Neural cell (in vitro differentiated cells): ENCODE measurements around the gene HOXB7. TPM values are rescaled to one million over a fixed set of nuclear protein-coding genes. Genes with fewer than 3 reads are reported as not detected.

Experiments used
- H2AFZ ChIP-seq: fragments of 200-600, 300-800 bp; sonication (generic), shearing (Covaris generic); 2 replicates; pipeline ENCODE4 v1.6.0; 2014; ENCODE audit warnings: low read depth, mild to moderate bottlenecking, antibody characterized with exemption, low read length, moderate library complexity
- H3F3A ChIP-seq: fragments of 200-600 bp; shearing (Covaris generic); 2 replicates; pipeline ENCODE4 v1.6.1; 2016; ENCODE audit warnings: mild to moderate bottlenecking, moderate library complexity, mixed read lengths, antibody characterized with exemption, low read length; ENCODE audit not compliant: insufficient read depth, poor library complexity, severe bottlenecking
- H3K27ac ChIP-seq: fragments of 200-600, 300-800 bp; sonication (generic), shearing (Covaris generic); 2 replicates; pipeline ENCODE4 v1.5.1; 2014; ENCODE audit warnings: mild to moderate bottlenecking, low read length, moderate library complexity
- H3K27me3 ChIP-seq: fragments of 300-800, 200-600 bp; sonication (generic), shearing (Covaris generic); 2 replicates; pipeline ENCODE4 v1.6.0; 2014; ENCODE audit warnings: mild to moderate bottlenecking, low read depth, low read length, moderate library complexity; ENCODE audit not compliant: insufficient read depth
- H3K36me3 ChIP-seq: fragments of 300-800, 200-600 bp; sonication (generic), shearing (Covaris generic); 2 replicates; pipeline ENCODE4 v1.5.1; 2014; ENCODE audit warnings: mild to moderate bottlenecking, antibody characterized with exemption, low read length, moderate library complexity; ENCODE audit not compliant: insufficient read depth
- H3K4me2 ChIP-seq: fragments of 300-800, 200-600 bp; sonication (generic), shearing (Covaris generic); 2 replicates; pipeline ENCODE4 v1.6.0; 2014; ENCODE audit warnings: mild to moderate bottlenecking, low read length
- H3K4me3 ChIP-seq: fragments of 300-800, 200-600 bp; sonication (generic), shearing (Covaris generic); 2 replicates; pipeline ENCODE4 v1.5.1; 2014; ENCODE audit warnings: mild to moderate bottlenecking, low read length, moderate library complexity
- H3K79me2 ChIP-seq: fragments of 200-600 bp; shearing (Covaris generic); replicated peaks from 2 replicates; pipeline ENCODE4 v1.6.0; 2014; ENCODE audit warnings: mild to moderate bottlenecking, low read length, moderate library complexity; ENCODE audit not compliant: insufficient read depth
- H3K9ac ChIP-seq: fragments of 300-800, 200-600 bp; sonication (generic), shearing (Covaris generic); 2 replicates; pipeline ENCODE4 v1.6.1; 2016; ENCODE audit warnings: mild to moderate bottlenecking, low read length, mixed read lengths
- H3K9me2 ChIP-seq: fragments of 200-600 bp; shearing (Covaris generic); 2 replicates; pipeline ENCODE4 v1.6.1; 2016; ENCODE audit warnings: mild to moderate bottlenecking, low read length, mixed read lengths; ENCODE audit not compliant: insufficient read depth
- H3K9me3 ChIP-seq: fragments of 200-600, 300-800 bp; sonication (generic), shearing (Covaris generic); 2 replicates; pipeline ENCODE4 v1.6.1; 2016; ENCODE audit warnings: mild to moderate bottlenecking, mixed run types, low read length, moderate library complexity, mixed read lengths
- H4K20me1 ChIP-seq: fragments of 200-600 bp; shearing (Covaris generic); 2 replicates; pipeline ENCODE4 v1.6.1; 2016; ENCODE audit warnings: mild to moderate bottlenecking, mixed run types; ENCODE audit not compliant: insufficient read depth
- EP300 ChIP-seq: fragments of 450-650 bp; conservative IDR thresholded peaks from 2 replicates; pipeline ENCODE4 v1.6.1; 2014; ENCODE audit warnings: antibody characterized with exemption, mild to moderate bottlenecking, moderate library complexity; ENCODE audit not compliant: poor library complexity, severe bottlenecking
- EZH2 ChIP-seq: fragments of 200-600, 300-800 bp; shearing (Covaris generic), sonication (generic); IDR thresholded peaks from 2 replicates; pipeline ENCODE4 v1.6.1; 2014; ENCODE audit warnings: antibody characterized with exemption, low read length, borderline replicate concordance, mild to moderate bottlenecking; ENCODE audit not compliant: insufficient read depth, poor library complexity, severe bottlenecking
- MXI1 ChIP-seq: fragments of 450-650 bp; conservative IDR thresholded peaks from 2 replicates; pipeline ENCODE4 v1.6.1; 2014; ENCODE audit warnings: antibody characterized with exemption, mild to moderate bottlenecking; ENCODE audit not compliant: poor library complexity, severe bottlenecking
- POLR2AphosphoS5 ChIP-seq: IDR thresholded peaks from 2 replicates; pipeline ENCODE4 v1.6.1; 2012
- RAD21 ChIP-seq: fragments of 450-650 bp; conservative IDR thresholded peaks from 2 replicates; pipeline ENCODE4 v1.6.1; 2014; ENCODE audit warnings: antibody characterized with exemption, mild to moderate bottlenecking, moderate library complexity
- SMC3 ChIP-seq: fragments of 450-650 bp; conservative IDR thresholded peaks from 2 replicates; pipeline ENCODE4 v1.6.1; 2014; ENCODE audit warnings: antibody characterized with exemption, mild to moderate bottlenecking, moderate library complexity; ENCODE audit not compliant: poor library complexity
- TAF1 ChIP-seq: IDR thresholded peaks from 2 replicates; pipeline ENCODE4 v1.6.1; 2012; ENCODE audit warnings: low read depth
- polyA plus RNA-seq: library from polyadenylated mRNA; depleted of rRNA; stranded (reverse); fragments of >200 nt; gene quantifications from 2 replicates; pipeline ENCODE4 v1.2.3, GENCODE V29; 2014
- TF ChIP-seq, protein P1 (sequence below): fragments of 450-650 bp; IDR thresholded peaks from 2 replicates; pipeline ENCODE4 v1.5.1; 2014; ENCODE audit warnings: antibody characterized with exemption, mild to moderate bottlenecking, moderate library complexity; ENCODE audit not compliant: poor library complexity, severe bottlenecking
- TF ChIP-seq, protein P2 (sequence below): IDR thresholded peaks from 2 replicates; pipeline ENCODE4 v1.6.1; 2012; ENCODE audit warnings: borderline replicate concordance

The HOXB7 gene
- polyA plus RNA-seq, 1 donor from 2014 or later = not detected

DNA sequence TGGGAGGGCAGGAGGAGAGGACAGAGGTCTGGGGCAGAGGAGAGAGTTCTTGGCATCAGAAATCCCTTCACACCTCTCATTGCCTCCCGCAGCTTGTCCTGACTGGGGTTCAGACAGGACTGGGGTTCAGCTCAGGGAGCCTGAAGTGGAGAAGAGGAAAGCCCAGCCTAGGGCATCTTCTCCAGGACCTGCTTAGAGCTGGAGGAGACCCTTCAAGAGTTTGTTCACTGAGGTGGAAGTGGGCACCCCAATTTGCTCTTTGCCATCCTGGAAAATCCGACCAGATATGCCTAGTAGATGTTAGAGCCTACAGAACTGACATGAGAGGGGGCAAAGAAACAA is 22.8 kb downstream of the HOXB7 start:
- H2AFZ ChIP-seq = no peak overlapping the region
- no peak overlapping the region for H3K4me3 ChIP-seq
- no peak overlapping the region for H3K27ac ChIP-seq
- H3K9me2 ChIP-seq = no peaks in the 10 kb centered on the region
- no peak overlapping the region for H3K9ac ChIP-seq
- H3K4me2 ChIP-seq = no peak overlapping the region
- H3K79me2 ChIP-seq = no peaks in the 10 kb centered on the region
- peaks cover 8% of the 10 kb centered on the region for H3K9me3 ChIP-seq
- no peaks in the 10 kb centered on the region for H4K20me1 ChIP-seq
- no peak for TF ChIP-seq EZH2
- peaks cover 100% of the 10 kb centered on the region for H3K27me3 ChIP-seq
- H3K36me3 ChIP-seq = no peaks in the 10 kb centered on the region
- no peaks in the 10 kb centered on the region for H3F3A ChIP-seq

DNA sequence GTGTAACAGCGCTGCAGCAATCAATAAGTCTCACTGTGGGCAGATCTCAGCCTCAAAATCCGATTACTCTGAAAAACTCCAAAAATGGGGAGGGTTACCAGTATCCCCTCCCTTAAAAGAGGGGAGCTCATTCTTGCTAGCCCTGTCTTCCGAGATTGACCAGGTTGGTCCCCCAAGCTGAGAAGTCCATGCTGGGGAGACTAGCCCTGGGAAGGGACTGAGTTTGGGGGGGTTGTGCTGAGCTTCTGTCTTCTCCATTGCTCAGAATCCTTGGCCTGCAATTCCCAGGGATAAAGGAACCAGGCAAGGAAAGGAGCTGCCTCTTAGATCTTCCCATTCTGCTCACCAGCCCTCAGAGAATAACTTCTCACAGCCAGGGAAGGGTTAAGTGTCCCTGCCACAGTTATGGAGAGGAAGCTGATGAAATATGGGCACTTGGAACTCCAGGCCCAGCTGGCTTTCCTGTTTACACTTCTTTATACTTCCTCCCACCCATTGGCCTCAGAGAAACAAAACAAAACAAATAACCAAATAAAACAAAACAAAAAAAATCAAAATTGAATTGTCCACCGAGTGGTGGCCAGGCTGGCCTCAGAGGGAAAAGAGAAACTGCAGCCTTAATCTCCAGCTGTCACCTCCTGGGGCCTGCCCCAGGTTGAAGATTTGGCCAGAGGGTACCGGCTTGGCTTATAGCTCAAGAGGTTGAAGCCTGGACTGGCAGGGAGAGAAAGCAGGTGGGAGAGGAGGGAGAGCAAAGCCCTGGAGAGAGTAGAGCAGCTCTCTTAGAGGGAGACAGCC is 23.3 kb downstream of the HOXB7 start:
- TF ChIP-seq EZH2 = no peak
- no peak for TF ChIP-seq RAD21
- TF ChIP-seq TAF1 = no peak
- TF ChIP-seq POLR2AphosphoS5 = no peak
- no peak for TF ChIP-seq SMC3
- no peak for TF ChIP-seq EP300
- TF ChIP-seq, protein P1, sequence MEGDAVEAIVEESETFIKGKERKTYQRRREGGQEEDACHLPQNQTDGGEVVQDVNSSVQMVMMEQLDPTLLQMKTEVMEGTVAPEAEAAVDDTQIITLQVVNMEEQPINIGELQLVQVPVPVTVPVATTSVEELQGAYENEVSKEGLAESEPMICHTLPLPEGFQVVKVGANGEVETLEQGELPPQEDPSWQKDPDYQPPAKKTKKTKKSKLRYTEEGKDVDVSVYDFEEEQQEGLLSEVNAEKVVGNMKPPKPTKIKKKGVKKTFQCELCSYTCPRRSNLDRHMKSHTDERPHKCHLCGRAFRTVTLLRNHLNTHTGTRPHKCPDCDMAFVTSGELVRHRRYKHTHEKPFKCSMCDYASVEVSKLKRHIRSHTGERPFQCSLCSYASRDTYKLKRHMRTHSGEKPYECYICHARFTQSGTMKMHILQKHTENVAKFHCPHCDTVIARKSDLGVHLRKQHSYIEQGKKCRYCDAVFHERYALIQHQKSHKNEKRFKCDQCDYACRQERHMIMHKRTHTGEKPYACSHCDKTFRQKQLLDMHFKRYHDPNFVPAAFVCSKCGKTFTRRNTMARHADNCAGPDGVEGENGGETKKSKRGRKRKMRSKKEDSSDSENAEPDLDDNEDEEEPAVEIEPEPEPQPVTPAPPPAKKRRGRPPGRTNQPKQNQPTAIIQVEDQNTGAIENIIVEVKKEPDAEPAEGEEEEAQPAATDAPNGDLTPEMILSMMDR = no peak
- TF ChIP-seq, protein P2, sequence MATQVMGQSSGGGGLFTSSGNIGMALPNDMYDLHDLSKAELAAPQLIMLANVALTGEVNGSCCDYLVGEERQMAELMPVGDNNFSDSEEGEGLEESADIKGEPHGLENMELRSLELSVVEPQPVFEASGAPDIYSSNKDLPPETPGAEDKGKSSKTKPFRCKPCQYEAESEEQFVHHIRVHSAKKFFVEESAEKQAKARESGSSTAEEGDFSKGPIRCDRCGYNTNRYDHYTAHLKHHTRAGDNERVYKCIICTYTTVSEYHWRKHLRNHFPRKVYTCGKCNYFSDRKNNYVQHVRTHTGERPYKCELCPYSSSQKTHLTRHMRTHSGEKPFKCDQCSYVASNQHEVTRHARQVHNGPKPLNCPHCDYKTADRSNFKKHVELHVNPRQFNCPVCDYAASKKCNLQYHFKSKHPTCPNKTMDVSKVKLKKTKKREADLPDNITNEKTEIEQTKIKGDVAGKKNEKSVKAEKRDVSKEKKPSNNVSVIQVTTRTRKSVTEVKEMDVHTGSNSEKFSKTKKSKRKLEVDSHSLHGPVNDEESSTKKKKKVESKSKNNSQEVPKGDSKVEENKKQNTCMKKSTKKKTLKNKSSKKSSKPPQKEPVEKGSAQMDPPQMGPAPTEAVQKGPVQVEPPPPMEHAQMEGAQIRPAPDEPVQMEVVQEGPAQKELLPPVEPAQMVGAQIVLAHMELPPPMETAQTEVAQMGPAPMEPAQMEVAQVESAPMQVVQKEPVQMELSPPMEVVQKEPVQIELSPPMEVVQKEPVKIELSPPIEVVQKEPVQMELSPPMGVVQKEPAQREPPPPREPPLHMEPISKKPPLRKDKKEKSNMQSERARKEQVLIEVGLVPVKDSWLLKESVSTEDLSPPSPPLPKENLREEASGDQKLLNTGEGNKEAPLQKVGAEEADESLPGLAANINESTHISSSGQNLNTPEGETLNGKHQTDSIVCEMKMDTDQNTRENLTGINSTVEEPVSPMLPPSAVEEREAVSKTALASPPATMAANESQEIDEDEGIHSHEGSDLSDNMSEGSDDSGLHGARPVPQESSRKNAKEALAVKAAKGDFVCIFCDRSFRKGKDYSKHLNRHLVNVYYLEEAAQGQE = no peak
- TF ChIP-seq MXI1 = no peak
- Histone ChIP-seq H3F3A (no peaks in the 10 kb centered on the region), H3K4me2 (no peak overlapping the region), H3K9me2 (no peaks in the 10 kb centered on the region), H3K4me3 (no peak overlapping the region), H3K79me2 (no peaks in the 10 kb centered on the region), H2AFZ (no peak overlapping the region), H3K27me3 (peaks cover 100% of the 10 kb centered on the region), H3K27ac (no peak overlapping the region), H3K9me3 (peaks cover 8% of the 10 kb centered on the region), H3K9ac (no peak overlapping the region), H3K36me3 (no peaks in the 10 kb centered on the region), H4K20me1 (no peaks in the 10 kb centered on the region)
